ENCODE measurements around the gene SPECC1L.
"Not testable (repeated sequence)": the region's sequence is repeated elsewhere in the genome, so short reads cannot be mapped to it uniquely, and the experiment has no call there.

Gene SPECC1L

GRCh38 chr22:24245030-24245431 lies 25.6 kb upstream of the SPECC1L start, which contains the start of gene GGT5:
TSS of gene GGT5 (minus strand) at chr22:24245082. CDS start at chr22:24244725, 357 bp downstream.
- not testable (repeated sequence) for DNase-seq (ENCODE audit: extremely low spot score, insufficient read length, low read depth); FAIRE-seq

- DNase-seq (ENCODE audit: extremely low spot score, insufficient read length, low read depth); FAIRE-seq: not testable (repeated sequence)
These were observed 24.8 kb upstream of the SPECC1L start for GRCh38 chr22:24245584-24246561.

- no peak for DNase-seq (ENCODE audit: extremely low spot score, insufficient read length, low read depth)
These were observed 23.6 kb upstream of the SPECC1L start for GRCh38 chr22:24247011-24247507.

GRCh38 chr22:24247564-24248344 lies 22.9 kb upstream of the SPECC1L start:
- DNase-seq (ENCODE audit: extremely low spot score, insufficient read length, low read depth) = peak; percentile 66
- FAIRE-seq = no peak

More at GRCh38 chr22:24247011-24247507, 23.6 kb upstream of the SPECC1L start:
- FAIRE-seq = no peak

- FAIRE-seq; DNase-seq (ENCODE audit: extremely low spot score, insufficient read length, low read depth): not testable (repeated sequence)
These were observed 22.0 kb upstream of the SPECC1L start for GRCh38 chr22:24248611-24249010.

GRCh38 chr22:24249413-24249812 lies 21.2 kb upstream of the SPECC1L start:
- DNase-seq (ENCODE audit: extremely low spot score, insufficient read length, low read depth); FAIRE-seq: not testable (repeated sequence)

GRCh38 chr22:24251286-24251685 lies 19.3 kb upstream of the SPECC1L start:
- DNase-seq (ENCODE audit: extremely low spot score, insufficient read length, low read depth); FAIRE-seq: not testable (repeated sequence)

GRCh38 chr22:24253126-24253525 lies 17.5 kb upstream of the SPECC1L start:
- not testable (repeated sequence) for DNase-seq (ENCODE audit: extremely low spot score, insufficient read length, low read depth)

GRCh38 chr22:24256136-24256535 lies 14.5 kb upstream of the SPECC1L start:
- DNase-seq (ENCODE audit: extremely low spot score, insufficient read length, low read depth); FAIRE-seq: not testable (repeated sequence)

More at GRCh38 chr22:24253126-24253525, 17.5 kb upstream of the SPECC1L start:
- not testable (repeated sequence) for FAIRE-seq

- FAIRE-seq; DNase-seq (ENCODE audit: extremely low spot score, insufficient read length, low read depth): not testable (repeated sequence)
These were observed 13.9 kb upstream of the SPECC1L start for GRCh38 chr22:24256736-24257135.

GRCh38 chr22:24259459-24259858 lies 11.2 kb upstream of the SPECC1L start:
- peak; percentile 14 for DNase-seq (ENCODE audit: extremely low spot score, insufficient read length, low read depth)
- not testable (repeated sequence) for FAIRE-seq

GRCh38 chr22:24262185-24262749 lies 8.4 kb upstream of the SPECC1L start:
- not testable (repeated sequence) for FAIRE-seq

GRCh38 chr22:24263479-24263878 lies 7.2 kb upstream of the SPECC1L start:
- FAIRE-seq; DNase-seq (ENCODE audit: extremely low spot score, insufficient read length, low read depth): not testable (repeated sequence)

More at GRCh38 chr22:24262185-24262749, 8.4 kb upstream of the SPECC1L start:
- DNase-seq (ENCODE audit: extremely low spot score, insufficient read length, low read depth) = not testable (repeated sequence)

GRCh38 chr22:24264329-24264896 lies 6.2 kb upstream of the SPECC1L start:
- FAIRE-seq; DNase-seq (ENCODE audit: extremely low spot score, insufficient read length, low read depth): not testable (repeated sequence)

GRCh38 chr22:24265734-24266133 lies 4.9 kb upstream of the SPECC1L start:
- FAIRE-seq (no peak), DNase-seq (ENCODE audit: extremely low spot score, insufficient read length, low read depth) (no peak)

- DNase-seq (ENCODE audit: extremely low spot score, insufficient read length, low read depth); FAIRE-seq: not testable (repeated sequence)
These were observed 4.1 kb upstream of the SPECC1L start for GRCh38 chr22:24266495-24266894.

GRCh38 chr22:24271386-24271854 lies 789 bp downstream of the SPECC1L start:
- FAIRE-seq (no peak), DNase-seq (ENCODE audit: extremely low spot score, insufficient read length, low read depth) (no peak)

- FAIRE-seq = not testable (repeated sequence)
These were observed 2.4 kb downstream of the SPECC1L start for GRCh38 chr22:24273031-24273430.

GRCh38 chr22:24273906-24274305 lies 3.3 kb downstream of the SPECC1L start:
- not testable (repeated sequence) for DNase-seq (ENCODE audit: extremely low spot score, insufficient read length, low read depth)
- FAIRE-seq = peak; percentile 31

More at GRCh38 chr22:24273031-24273430, 2.4 kb downstream of the SPECC1L start:
- DNase-seq (ENCODE audit: extremely low spot score, insufficient read length, low read depth) = not testable (repeated sequence)
